Measurements from ENCODE around the gene APOO. TPM values are rescaled to one million over a fixed set of nuclear protein-coding genes. Genes with fewer than 3 reads are reported as not detected.
A peak's percentile ranks its signal among the peaks of the same experiment; 100 is the strongest.
"Not testable (repeated sequence)": the region's sequence is repeated elsewhere in the genome, so short reads cannot be mapped to it uniquely, and the experiment has no call there.

Gene APOO
- total RNA-seq, 1 donor: 13.0 TPM

DNA sequence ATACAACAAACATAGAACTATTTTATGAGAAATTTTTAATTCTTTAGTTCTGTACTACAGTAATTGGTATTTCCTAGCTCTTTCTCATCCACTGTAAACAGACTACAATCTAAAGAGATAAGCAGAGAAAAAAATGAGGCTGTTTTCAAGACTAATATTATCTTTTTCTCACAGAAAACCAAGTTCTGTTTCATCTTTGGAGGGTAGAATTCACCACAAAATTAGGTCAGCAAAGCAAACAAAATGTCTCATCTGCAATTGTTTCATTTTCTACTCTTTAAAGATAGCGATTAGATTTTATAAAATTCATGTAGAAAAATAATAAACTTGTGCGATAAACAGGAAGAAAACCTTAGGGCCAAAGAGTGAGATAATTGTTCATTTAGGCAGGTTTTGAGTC is 10.8 kb downstream of the APOO start:
- TF ChIP-seq, protein P1, sequence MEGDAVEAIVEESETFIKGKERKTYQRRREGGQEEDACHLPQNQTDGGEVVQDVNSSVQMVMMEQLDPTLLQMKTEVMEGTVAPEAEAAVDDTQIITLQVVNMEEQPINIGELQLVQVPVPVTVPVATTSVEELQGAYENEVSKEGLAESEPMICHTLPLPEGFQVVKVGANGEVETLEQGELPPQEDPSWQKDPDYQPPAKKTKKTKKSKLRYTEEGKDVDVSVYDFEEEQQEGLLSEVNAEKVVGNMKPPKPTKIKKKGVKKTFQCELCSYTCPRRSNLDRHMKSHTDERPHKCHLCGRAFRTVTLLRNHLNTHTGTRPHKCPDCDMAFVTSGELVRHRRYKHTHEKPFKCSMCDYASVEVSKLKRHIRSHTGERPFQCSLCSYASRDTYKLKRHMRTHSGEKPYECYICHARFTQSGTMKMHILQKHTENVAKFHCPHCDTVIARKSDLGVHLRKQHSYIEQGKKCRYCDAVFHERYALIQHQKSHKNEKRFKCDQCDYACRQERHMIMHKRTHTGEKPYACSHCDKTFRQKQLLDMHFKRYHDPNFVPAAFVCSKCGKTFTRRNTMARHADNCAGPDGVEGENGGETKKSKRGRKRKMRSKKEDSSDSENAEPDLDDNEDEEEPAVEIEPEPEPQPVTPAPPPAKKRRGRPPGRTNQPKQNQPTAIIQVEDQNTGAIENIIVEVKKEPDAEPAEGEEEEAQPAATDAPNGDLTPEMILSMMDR (IDR thresholded peaks at IDR 0.05; ENCODE audit: insufficient read depth, low read depth, low read length): no peak
- no peak overlapping the region for H3K4me3 ChIP-seq (ENCODE audit: low read depth, low read length)
- no peak for DNase-seq (ENCODE audit: low read depth)

DNA sequence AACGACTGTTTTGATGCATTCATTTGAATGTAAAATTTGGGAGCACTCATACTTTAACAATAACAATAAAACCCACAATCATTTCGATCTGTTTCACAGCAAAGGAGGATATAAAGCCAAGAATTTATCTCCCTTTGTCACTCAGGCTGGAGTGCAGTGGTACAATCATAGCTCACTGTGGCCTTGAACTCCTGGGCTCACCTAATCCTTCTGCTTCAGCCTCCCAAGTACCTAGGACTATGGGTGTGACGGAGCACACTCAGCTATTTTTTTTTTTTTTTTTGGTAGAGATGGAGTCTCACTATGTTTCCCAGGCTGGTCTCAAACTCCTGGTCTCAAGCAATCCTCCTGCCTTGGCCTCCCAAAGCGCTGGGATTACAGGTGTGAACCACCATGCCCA is 11.2 kb downstream of the APOO start:
- H3K4me3 ChIP-seq (ENCODE audit: low read depth, low read length); DNase-seq (ENCODE audit: low read depth): not testable (repeated sequence)

DNA sequence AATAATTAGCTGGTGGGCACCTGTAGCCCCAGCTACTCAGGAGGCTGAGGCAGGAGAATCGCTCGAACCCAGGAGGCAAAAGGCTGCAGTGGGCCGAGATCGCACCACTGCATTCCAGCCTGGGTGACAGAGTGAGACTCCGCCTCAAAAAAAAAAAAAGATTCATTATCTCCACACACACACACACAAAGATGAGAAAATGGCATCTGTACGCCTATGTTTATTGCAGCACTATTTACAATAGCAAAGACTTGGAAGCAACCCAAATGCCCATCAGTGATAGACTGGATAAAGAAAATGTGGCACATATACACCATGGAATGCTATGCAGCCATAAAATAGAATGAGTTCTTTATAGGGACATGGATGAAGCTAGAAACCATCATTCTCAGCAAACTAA is 12.7 kb downstream of the APOO start:
- H3K4me3 ChIP-seq (ENCODE audit: low read depth, low read length); DNase-seq (ENCODE audit: low read depth): not testable (repeated sequence)

DNA sequence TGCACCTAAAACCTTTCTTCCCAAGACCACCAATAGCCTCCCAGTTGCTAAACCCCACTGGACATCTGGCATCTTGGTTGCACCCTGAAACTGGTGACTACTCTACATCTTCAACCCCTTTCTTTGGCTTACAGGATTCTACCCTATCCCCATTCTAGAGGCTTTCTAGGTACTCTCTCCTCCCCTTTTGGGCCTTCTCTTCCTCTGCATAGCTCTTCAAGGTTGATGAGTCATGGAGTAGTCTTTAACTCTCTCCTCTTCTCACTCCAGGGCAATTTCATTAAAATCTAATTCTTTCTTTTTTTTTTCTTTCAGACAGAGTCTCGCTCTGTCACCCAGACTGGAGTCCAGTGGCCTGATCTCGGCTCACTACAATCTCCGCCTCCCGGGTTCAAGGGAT is 16.8 kb downstream of the APOO start:
- TF ChIP-seq, protein P1 (IDR thresholded peaks at IDR 0.05; ENCODE audit: insufficient read depth, low read depth, low read length): no peak
- no peak for DNase-seq (ENCODE audit: low read depth)
- no peak overlapping the region for H3K4me3 ChIP-seq (ENCODE audit: low read depth, low read length)

DNA sequence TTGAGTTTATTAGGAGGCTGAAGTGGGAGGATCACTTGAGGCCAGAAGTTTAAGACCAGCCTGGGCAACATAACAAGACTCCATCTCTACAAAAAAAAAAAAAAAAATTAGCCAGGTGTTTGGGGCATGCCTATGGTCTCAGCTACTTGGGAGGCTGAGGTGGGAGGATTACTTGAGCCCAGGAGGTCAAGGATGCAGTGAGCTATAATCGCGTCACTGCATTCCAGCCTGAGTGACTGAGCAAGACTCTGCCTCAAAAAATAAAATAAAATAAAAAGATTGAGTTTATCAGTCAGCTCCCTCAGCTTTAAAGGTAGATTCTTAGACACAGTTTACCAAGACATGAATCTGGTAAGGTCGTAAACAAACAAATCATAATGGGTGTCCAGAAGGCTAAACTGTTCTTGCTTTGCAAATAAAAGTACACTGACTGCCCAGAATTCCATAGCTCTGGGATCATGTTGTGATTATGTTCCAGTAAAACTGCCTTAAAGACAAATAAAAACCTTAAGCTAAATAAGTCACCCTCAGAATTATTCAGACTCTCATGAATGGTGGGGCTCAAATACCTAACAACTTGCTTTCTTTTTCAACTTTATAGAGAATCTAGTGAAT is 18.7 kb downstream of the APOO start:
- peak; percentile 65 for DNase-seq (ENCODE audit: low read depth)
- no peak overlapping the region for H3K4me3 ChIP-seq (ENCODE audit: low read depth, low read length)
- TF ChIP-seq, protein P1 (IDR thresholded peaks at IDR 0.05; ENCODE audit: insufficient read depth, low read depth, low read length): no peak

DNA sequence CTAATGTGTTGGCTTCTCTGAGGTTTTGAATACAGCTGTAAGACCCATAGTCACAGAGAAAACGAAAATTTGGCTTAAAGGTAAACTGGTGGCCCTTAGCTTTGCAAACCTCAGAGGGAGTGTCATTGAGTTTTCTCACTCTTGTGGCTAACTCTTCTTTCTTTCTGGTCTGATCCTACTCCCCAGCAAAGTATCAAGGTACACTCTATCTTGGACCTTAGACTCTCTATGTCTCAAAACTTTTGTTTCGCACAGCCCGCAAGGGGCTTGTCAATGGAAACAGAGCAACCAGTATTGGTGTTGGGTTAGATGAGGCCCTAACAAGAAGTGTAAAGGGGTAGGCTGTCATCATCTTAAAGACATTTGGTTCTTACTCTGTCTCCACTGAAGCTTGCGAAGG is 19.8 kb downstream of the APOO start:
- TF ChIP-seq, protein P1 (IDR thresholded peaks at IDR 0.05; ENCODE audit: insufficient read depth, low read depth, low read length): no peak

DNA sequence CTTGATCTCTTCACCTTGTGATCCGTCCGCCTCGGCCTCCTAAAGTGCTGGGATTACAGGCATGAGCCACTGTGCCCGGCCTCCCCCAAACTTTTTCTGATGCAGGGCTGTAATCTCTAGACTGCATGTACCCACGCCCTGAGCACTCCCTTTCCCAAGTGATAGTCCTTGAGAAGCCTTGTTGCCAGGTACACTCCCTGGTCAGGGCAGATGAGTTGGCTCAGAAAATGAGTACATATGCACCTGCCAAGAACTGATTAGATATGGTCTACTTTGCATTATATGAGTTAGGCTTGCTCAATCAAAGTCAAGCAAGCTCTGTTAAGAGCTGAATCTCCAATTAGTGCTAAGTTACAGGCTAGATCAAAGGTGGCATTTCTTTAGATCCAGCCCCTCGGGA is 20.3 kb downstream of the APOO start:
- no peak overlapping the region for H3K4me3 ChIP-seq (ENCODE audit: low read depth, low read length)
- TF ChIP-seq, protein P1 (IDR thresholded peaks at IDR 0.05; ENCODE audit: insufficient read depth, low read depth, low read length): no peak
- no peak for DNase-seq (ENCODE audit: low read depth)

More for the DNA sequence above, 19.8 kb downstream of the APOO start:
- no peak overlapping the region for H3K4me3 ChIP-seq (ENCODE audit: low read depth, low read length)
- DNase-seq (ENCODE audit: low read depth): no peak

DNA sequence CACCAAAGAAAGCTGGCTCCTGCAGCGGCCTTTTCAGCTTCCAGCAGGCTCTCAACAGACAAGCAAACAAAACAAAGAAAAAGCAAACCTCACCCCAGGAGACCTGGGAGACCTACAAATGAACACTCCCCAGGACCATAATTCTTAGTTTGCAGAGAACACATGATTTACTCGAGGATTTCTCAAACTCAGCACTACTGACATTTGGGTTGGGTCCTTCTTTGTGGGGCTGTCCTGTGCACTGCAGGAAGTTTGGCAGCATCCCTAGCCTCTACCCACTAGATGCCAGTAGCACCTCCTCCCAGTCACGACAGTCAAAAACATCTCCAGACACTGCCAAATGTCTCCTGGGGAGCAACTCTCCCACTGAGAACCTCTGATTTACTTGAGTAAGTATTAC is 21.9 kb downstream of the APOO start:
- TF ChIP-seq, protein P1 (IDR thresholded peaks at IDR 0.05; ENCODE audit: insufficient read depth, low read depth, low read length): no peak

More for the DNA sequence above, 21.9 kb downstream of the APOO start:
- H3K4me3 ChIP-seq (ENCODE audit: low read depth, low read length): no peak overlapping the region
- DNase-seq (ENCODE audit: low read depth): no peak
